ENCODE measurements around the gene GINS1. TPM values are rescaled to one million over a fixed set of nuclear protein-coding genes. Genes with fewer than 3 reads are reported as not detected.
A peak's percentile ranks its signal among the peaks of the same experiment; 100 is the strongest.

GINS1 gene
- total and polyA plus RNA-seq, 10 donors, result 0.85 to 3.9 (median 2.7) TPM

- Histone ChIP-seq H3K4me3 (no peak overlapping the region), H3K36me3 (peaks cover 0 to 34% (median 2%) of the 10 kb centered on the region in 6 donors), H3K4me1 (peaks cover 4 to 39% (median 26%) of the 10 kb centered on the region in 6 donors), H3K27ac (peak overlapping the region in 2 of 8 donors; percentile 41 to 50), H3K27me3 (replicated peaks in 1 of 7) (no peaks in the 10 kb centered on the region), H3K9me3 (no peaks in the 10 kb centered on the region)
- intact Hi-C loops (cut with DNase I; ENCODE audit: low total_unique reads), result no loop called here
- TF ChIP-seq POLR2AphosphoS5 (IDR thresholded peaks at IDR 0.05) (no peak), POLR2A (IDR thresholded peaks at IDR 0.05) (no peak), CTCF (IDR thresholded peaks at IDR 0.05 in 8 of 11, conservative IDR thresholded peaks at IDR 0.05 in 3 of 11) (no peak)
- no peak for DNase-seq
- WGBS, 5 donors, result 74 to 88% (median 86%) methylated on average over 9 of the region's 9 CpGs
Measured at GRCh38 chr20:25484224-25484846, 76.9 kb downstream of the GINS1 start.

DNA sequence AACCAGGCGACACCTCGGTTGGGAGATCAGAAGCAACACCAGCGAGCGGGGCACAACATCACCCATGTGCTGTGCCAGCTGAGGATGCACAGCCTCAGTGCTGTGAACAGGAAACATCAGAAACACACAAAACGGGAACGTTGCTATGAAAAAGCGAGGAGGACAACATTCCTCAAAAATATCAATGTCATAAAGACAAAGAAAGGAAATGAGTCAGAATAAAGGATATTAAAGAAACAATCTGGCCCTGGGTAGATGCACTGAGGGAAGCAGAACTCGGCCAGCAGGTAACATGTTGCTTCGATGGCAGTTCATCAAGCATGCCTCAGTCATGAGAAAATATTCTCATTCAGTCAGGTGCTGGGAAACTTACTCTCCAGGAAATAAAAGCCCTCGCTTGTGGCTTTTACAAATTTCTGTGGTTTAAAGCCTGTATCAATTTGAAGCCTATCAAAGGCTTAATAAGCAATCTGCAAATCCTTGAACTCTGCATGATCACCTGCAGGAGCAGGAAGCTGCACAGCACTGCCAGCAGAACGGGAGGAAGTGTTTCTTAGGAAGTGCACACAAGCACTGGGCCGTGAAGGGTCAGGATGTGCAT, 77.5 kb downstream of the GINS1 start:
- TF ChIP-seq POLR2A (IDR thresholded peaks at IDR 0.05), result no peak
- no peak for TF ChIP-seq CTCF (IDR thresholded peaks at IDR 0.05 in 8 of 11, conservative IDR thresholded peaks at IDR 0.05 in 3 of 11)
- TF ChIP-seq POLR2AphosphoS5 (IDR thresholded peaks at IDR 0.05), result peak in 2 of 3 donors; percentile 29
- Histone ChIP-seq H3K36me3 (peaks cover 0 to 34% (median 2%) of the 10 kb centered on the region in 6 donors), H3K4me3 (no peak overlapping the region), H3K9me3 (no peaks in the 10 kb centered on the region), H3K27me3 (replicated peaks in 1 of 7) (no peaks in the 10 kb centered on the region), H3K27ac (peak overlapping the region in 3 of 8 donors; percentile 7 to 50 (median 41)), H3K4me1 (peaks cover 4 to 39% (median 26%) of the 10 kb centered on the region in 6 donors)
- no peak for DNase-seq
- WGBS, 5 donors, result 21 to 32% (median 30%) methylated on average over 12 of the region's 12 CpGs
- intact Hi-C loops (cut with DNase I; ENCODE audit: low total_unique reads), result no loop called here

- H3K27ac ChIP-seq, result peak overlapping the region in 2 of 8 donors; percentile 32 to 41
- DNase-seq, result no peak
- WGBS, 5 donors, result 45 to 56% (median 54%) methylated on average over 2 of the region's 2 CpGs
Measured at GRCh38 chr20:25485872-25486271, 78.4 kb downstream of the GINS1 start.

More at GRCh38 chr20:25485872-25486271, 78.4 kb downstream of the GINS1 start:
- Histone ChIP-seq H3K27me3 (replicated peaks in 1 of 7) (no peaks in the 10 kb centered on the region), H3K36me3 (peaks cover 0 to 32% (median 2%) of the 10 kb centered on the region in 6 donors), H3K4me3 (no peak overlapping the region), H3K4me1 (peaks cover 4 to 39% (median 26%) of the 10 kb centered on the region in 6 donors), H3K9me3 (no peaks in the 10 kb centered on the region)
- no peak for TF ChIP-seq POLR2A (IDR thresholded peaks at IDR 0.05)
- no peak for TF ChIP-seq CTCF (IDR thresholded peaks at IDR 0.05 in 8 of 11, conservative IDR thresholded peaks at IDR 0.05 in 3 of 11)
- TF ChIP-seq POLR2AphosphoS5 (IDR thresholded peaks at IDR 0.05), result no peak
- intact Hi-C loops (cut with DNase I; ENCODE audit: low total_unique reads), result no loop called here
